D721Med (cell line): ENCODE measurements around the gene ASB1.

Source experiments
- DNase-seq: peaks from one replicate; pipeline ENCODE4 v3.0.0; 2011; ENCODE audit warnings: low spot score; ENCODE audit not compliant: insufficient read length
- FAIRE-seq: peaks from 2 replicates; lab custom pipeline; 2011; peaks lifted over from hg19 to GRCh38; lab: Jason Lieb, UNC
- CTCF ChIP-seq: IDR thresholded peaks from 2 replicates; pipeline ENCODE4 v1.5.1; 2012; ENCODE audit warnings: mild to moderate bottlenecking, control low read depth; ENCODE audit not compliant: insufficient read depth; ENCODE audit errors: missing control alignments

ASB1 gene

GRCh38 chr2:238467792-238468191 is 41.1 kb downstream of the ASB1 start:
- no peak for DNase-seq
- no peak for TF ChIP-seq CTCF
- no peak for FAIRE-seq

- no peak for TF ChIP-seq CTCF
- DNase-seq (no peak), FAIRE-seq (no peak)
Measured at GRCh38 chr2:238469155-238469554, 42.4 kb downstream of the ASB1 start.

- DNase-seq = no peak
- no peak for TF ChIP-seq CTCF
- no peak for FAIRE-seq
Measured at GRCh38 chr2:238473014-238473413, 46.3 kb downstream of the ASB1 start.

GRCh38 chr2:238473523-238473922 is 46.8 kb downstream of the ASB1 start:
- FAIRE-seq = no peak
- no peak for TF ChIP-seq CTCF
- DNase-seq = no peak

- FAIRE-seq (no peak), DNase-seq (no peak)
- TF ChIP-seq CTCF = no peak
Measured at GRCh38 chr2:238475034-238475433, 48.3 kb downstream of the ASB1 start.

- no peak for TF ChIP-seq CTCF
- FAIRE-seq (no peak), DNase-seq (no peak)
Measured at GRCh38 chr2:238475566-238475965, 48.8 kb downstream of the ASB1 start.

GRCh38 chr2:238476258-238476657 is 49.5 kb downstream of the ASB1 start:
- FAIRE-seq = no peak
- TF ChIP-seq CTCF = no peak

More at GRCh38 chr2:238476258-238476657, 49.5 kb downstream of the ASB1 start:
- DNase-seq = no peak
